ENCODE results near the gene GALNT17.

GALNT17 gene

GRCh38 chr7:71286924-71287323 is 155.0 kb downstream of the GALNT17 start:
- DNase-seq: no peak

- no peak for DNase-seq
Observed at GRCh38 chr7:71290452-71290851, 158.5 kb downstream of the GALNT17 start.

GRCh38 chr7:71298378-71298777 is 166.4 kb downstream of the GALNT17 start:
- DNase-seq: no peak

GRCh38 chr7:71300086-71300485 is 168.1 kb downstream of the GALNT17 start:
- no peak for DNase-seq

GRCh38 chr7:71300603-71301002 is 168.7 kb downstream of the GALNT17 start:
- no peak for DNase-seq

GRCh38 chr7:71301167-71301566 is 169.2 kb downstream of the GALNT17 start:
- DNase-seq: no peak

GRCh38 chr7:71303566-71303965 is 171.6 kb downstream of the GALNT17 start:
- DNase-seq: no peak

- no peak for DNase-seq
Observed at GRCh38 chr7:71308096-71308495, 176.2 kb downstream of the GALNT17 start.

- no peak for DNase-seq
Observed at GRCh38 chr7:71311576-71311975, 179.6 kb downstream of the GALNT17 start.

- no peak for DNase-seq
Observed at GRCh38 chr7:71312755-71313490, 181.0 kb downstream of the GALNT17 start.

- DNase-seq: no peak
Observed at GRCh38 chr7:71313553-71313952, 181.6 kb downstream of the GALNT17 start.

- DNase-seq: no peak
Observed at GRCh38 chr7:71320916-71321315, 189.0 kb downstream of the GALNT17 start.

- DNase-seq: no peak
Observed at GRCh38 chr7:71322201-71322600, 190.3 kb downstream of the GALNT17 start.

- no peak for DNase-seq
Observed at GRCh38 chr7:71323726-71324125, 191.8 kb downstream of the GALNT17 start.

GRCh38 chr7:71325151-71325550 is 193.2 kb downstream of the GALNT17 start:
- no peak for DNase-seq

GRCh38 chr7:71326595-71326994 is 194.7 kb downstream of the GALNT17 start:
- DNase-seq: no peak

- no peak for DNase-seq
Observed at GRCh38 chr7:71327946-71328345, 196.0 kb downstream of the GALNT17 start.

- DNase-seq: no peak
Observed at GRCh38 chr7:71329030-71329660, 197.2 kb downstream of the GALNT17 start.

- DNase-seq: no peak
Observed at GRCh38 chr7:71332207-71332606, 200.3 kb downstream of the GALNT17 start.

GRCh38 chr7:71334541-71334940 is 202.6 kb downstream of the GALNT17 start:
- no peak for DNase-seq

GRCh38 chr7:71338866-71339265 is 206.9 kb downstream of the GALNT17 start:
- DNase-seq: no peak

GRCh38 chr7:71339924-71340323 is 208.0 kb downstream of the GALNT17 start:
- DNase-seq: no peak

GRCh38 chr7:71342202-71342601 is 210.3 kb downstream of the GALNT17 start:
- no peak for DNase-seq

GRCh38 chr7:71343039-71343438 is 211.1 kb downstream of the GALNT17 start:
- no peak for DNase-seq

- DNase-seq: no peak
Observed at GRCh38 chr7:71343892-71344291, 211.9 kb downstream of the GALNT17 start.
